ENCODE data around the gene H3-3A.

Gene H3-3A

DNA sequence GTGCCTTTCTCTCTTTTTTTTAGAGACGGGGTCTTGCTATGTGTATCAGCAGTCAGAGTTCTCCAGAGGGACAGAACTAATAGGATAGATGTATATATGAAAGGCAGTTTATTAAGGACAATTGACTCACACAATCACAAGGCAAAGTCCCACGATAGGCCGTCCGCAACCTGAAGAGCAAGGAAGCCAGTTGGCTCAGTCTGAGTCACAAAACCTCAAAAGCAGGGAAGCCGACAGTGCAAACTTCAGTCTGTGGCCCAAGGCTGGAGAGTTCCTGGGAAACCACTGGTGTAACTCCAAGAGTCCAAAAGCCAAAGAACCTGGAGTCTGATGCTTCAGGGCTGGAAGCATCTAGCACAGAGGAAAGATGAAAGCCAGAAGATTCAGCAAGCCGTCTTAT lies 16.3 kb upstream of the H3-3A start:
- H3K4me3 ChIP-seq (ENCODE audit: low read depth, low read length), result no peak overlapping the region
- TF ChIP-seq CTCF (IDR thresholded peaks at IDR 0.05; ENCODE audit: low read depth, low read length), result no peak
- TF ChIP-seq, protein P1, sequence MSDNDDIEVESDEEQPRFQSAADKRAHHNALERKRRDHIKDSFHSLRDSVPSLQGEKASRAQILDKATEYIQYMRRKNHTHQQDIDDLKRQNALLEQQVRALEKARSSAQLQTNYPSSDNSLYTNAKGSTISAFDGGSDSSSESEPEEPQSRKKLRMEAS (IDR thresholded peaks at IDR 0.05; ENCODE audit: low read depth, low read length), result no peak
- no peak for DNase-seq (ENCODE audit: low read depth)

DNA sequence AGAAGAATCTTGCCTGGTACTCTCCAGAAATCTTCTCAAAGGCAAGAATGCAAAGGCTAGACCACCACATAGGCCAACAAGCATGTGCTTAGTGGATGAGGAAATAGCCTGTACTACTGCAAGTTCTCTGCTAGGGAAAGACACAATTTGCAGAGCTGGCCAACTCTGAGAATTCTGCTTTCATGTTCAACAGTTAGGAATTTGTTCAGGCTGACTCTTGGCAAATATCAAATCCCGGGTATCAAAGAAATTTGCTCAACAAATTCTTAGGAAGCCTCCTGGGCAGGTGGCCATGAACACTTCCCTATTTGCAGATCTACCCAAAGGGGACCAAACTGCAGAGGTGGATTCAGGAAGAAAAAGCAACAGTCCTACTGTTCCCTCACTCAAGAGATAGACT lies 15.0 kb upstream of the H3-3A start:
- TF ChIP-seq MYC (IDR thresholded peaks at IDR 0.05; ENCODE audit: low read depth, low read length) (0 out of 2 replicates have a peak, but pooled peaks have one; percentile 36), POLR2A (IDR thresholded peaks at IDR 0.05; ENCODE audit: extremely low read depth, insufficient read length) (no peak), CTCF (IDR thresholded peaks at IDR 0.05; ENCODE audit: low read depth, low read length) (no peak)
- TF ChIP-seq, protein P1 (IDR thresholded peaks at IDR 0.05; ENCODE audit: low read depth, low read length), result peak; percentile 44
- DNase-seq (ENCODE audit: low read depth), result no peak

GRCh38 chr1:226048886-226049285 lies 13.6 kb upstream of the H3-3A start:
- TF ChIP-seq CTCF (IDR thresholded peaks at IDR 0.05; ENCODE audit: low read depth, low read length) (no peak), MYC (IDR thresholded peaks at IDR 0.05; ENCODE audit: low read depth, low read length) (no peak), POLR2A (IDR thresholded peaks at IDR 0.05; ENCODE audit: extremely low read depth, insufficient read length) (no peak)
- no peak overlapping the region for H3K4me3 ChIP-seq (ENCODE audit: low read depth, low read length)
- no peak for DNase-seq (ENCODE audit: low read depth)

More for the DNA sequence above, 15.0 kb upstream of the H3-3A start:
- H3K4me3 ChIP-seq (ENCODE audit: low read depth, low read length), result no peak overlapping the region

DNA sequence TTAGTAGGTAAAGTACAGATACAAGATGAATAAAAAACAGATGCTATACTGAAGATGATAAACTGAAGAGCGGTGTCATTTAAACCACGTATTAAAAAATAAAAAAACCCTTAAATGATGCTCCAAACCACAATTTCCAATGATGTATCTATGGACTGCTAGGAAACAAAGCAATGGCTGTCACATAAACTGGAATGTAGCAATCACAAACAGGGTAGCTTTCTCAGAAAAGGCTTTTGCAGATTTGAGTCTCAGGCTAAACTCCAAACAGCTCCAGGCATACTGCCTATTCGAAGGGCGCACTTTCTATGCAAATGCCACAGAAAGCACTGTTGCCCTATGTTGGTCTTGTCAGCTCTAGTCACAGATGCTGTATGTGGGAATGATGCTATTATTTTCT lies 12.4 kb upstream of the H3-3A start:
- no peak for TF ChIP-seq POLR2A (IDR thresholded peaks at IDR 0.05; ENCODE audit: extremely low read depth, insufficient read length)
- no peak for TF ChIP-seq CTCF (IDR thresholded peaks at IDR 0.05; ENCODE audit: low read depth, low read length)
- TF ChIP-seq, protein P1 (IDR thresholded peaks at IDR 0.05; ENCODE audit: low read depth, low read length), result no peak
- no peak for TF ChIP-seq MYC (IDR thresholded peaks at IDR 0.05; ENCODE audit: low read depth, low read length)
- H3K4me3 ChIP-seq (ENCODE audit: low read depth, low read length), result no peak overlapping the region
- DNase-seq (ENCODE audit: low read depth), result no peak

DNA sequence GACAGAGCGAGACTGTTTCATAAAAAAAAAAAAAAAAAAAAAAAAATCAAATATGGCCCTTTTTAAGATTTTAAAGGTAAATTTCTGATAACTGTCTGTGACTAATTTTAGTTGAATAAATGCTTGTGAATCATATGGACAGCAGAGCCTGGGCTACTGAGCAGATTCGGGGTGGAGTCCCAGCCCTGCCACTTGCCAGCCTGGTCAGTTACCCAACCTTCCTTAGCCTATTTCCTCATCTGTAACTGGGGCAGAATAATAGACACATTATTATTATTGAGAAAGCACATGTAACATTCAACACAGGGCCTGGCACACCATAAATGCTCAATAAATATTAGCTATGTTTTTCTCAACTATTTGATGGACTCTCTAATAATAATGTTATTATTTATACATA lies 11.2 kb upstream of the H3-3A start:
- TF ChIP-seq CTCF (IDR thresholded peaks at IDR 0.05; ENCODE audit: low read depth, low read length) (no peak), MYC (IDR thresholded peaks at IDR 0.05; ENCODE audit: low read depth, low read length) (no peak), POLR2A (IDR thresholded peaks at IDR 0.05; ENCODE audit: extremely low read depth, insufficient read length) (no peak)
- TF ChIP-seq, protein P1 (IDR thresholded peaks at IDR 0.05; ENCODE audit: low read depth, low read length), result no peak
- peak; percentile 39 for DNase-seq (ENCODE audit: low read depth)

DNA sequence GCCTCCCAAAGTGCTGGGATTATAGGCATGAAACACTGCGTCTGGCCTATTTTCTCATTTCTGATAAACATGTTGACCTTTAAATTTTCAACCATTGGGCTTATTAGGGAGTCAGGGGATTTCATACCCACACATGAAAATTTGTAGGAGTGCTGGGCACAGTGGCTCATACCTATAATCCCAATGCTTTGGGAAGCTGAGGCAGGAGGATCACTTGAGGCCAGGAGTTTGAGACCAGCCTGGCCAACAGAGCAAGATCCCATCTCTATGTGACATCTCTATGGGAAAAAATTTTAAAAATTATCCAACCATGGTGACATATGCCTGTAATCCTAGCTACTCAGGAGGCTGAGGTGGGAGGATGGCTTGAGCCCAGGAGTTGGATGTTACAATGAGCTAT lies 10.5 kb upstream of the H3-3A start:
- TF ChIP-seq, protein P1 (IDR thresholded peaks at IDR 0.05; ENCODE audit: low read depth, low read length), result no peak
- TF ChIP-seq MYC (IDR thresholded peaks at IDR 0.05; ENCODE audit: low read depth, low read length) (no peak), POLR2A (IDR thresholded peaks at IDR 0.05; ENCODE audit: extremely low read depth, insufficient read length) (no peak), CTCF (IDR thresholded peaks at IDR 0.05; ENCODE audit: low read depth, low read length) (no peak)
- DNase-seq (ENCODE audit: low read depth), result no peak
- no peak overlapping the region for H3K4me3 ChIP-seq (ENCODE audit: low read depth, low read length)

More for the DNA sequence above, 11.2 kb upstream of the H3-3A start:
- no peak overlapping the region for H3K4me3 ChIP-seq (ENCODE audit: low read depth, low read length)
